ENCODE results near the gene CAMK2B. TPM values are rescaled to one million over a fixed set of nuclear protein-coding genes. Genes with fewer than 3 reads are reported as not detected.

CAMK2B gene
- total and polyA plus RNA-seq, 2 experiments from 2014 or later: not detected

DNA sequence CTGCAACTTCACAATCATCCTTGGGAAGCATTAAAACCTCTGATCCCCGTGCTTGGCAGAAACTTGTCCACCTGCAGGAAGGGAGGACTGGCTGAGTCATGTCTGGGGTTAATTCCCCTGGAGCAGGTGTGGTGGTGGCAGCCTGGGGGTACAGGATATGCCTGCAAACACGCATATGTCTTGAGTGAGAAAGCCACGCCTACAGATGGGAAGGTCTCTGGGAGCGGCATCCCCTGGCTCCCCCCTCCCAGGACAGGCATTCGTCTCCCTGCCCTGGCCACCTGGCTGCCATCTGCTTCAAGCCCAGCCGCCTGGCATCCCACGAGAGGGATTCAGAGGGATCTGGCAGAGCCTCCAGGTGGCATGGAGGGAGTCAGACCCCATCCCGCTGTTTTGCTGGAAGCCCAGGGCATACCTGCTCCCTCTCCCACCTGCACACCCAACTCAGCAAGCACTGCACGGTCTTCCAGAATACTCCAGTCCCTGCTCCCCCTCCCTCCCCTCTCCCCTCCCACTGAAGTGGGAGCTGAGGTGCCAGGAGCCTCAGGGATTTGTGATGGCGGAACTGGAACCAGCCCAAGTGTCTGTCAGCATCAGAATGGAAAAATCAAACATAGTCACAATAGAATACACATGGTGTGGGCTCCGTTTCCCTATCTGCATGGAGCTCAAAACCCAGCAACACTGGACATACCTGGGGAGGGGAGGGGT, 61.0 kb downstream of the CAMK2B start:
- no peak overlapping the region for H3K4me3 ChIP-seq
- H3F3A ChIP-seq (replicated peaks; ENCODE audit: low read depth): no peaks in the 10 kb centered on the region
- no peaks in the 10 kb centered on the region for H3K36me3 ChIP-seq (ENCODE audit: insufficient read depth)
- peak; percentile 17 for ATAC-seq
- H3K4me1 ChIP-seq (ENCODE audit: insufficient read depth): no peaks in the 10 kb centered on the region
- no peaks in the 10 kb centered on the region for H3K27me3 ChIP-seq (ENCODE audit: insufficient read depth)
- H3K9me3 Mint-ChIP-seq: no peaks in the 10 kb centered on the region
- H3K9me2 ChIP-seq (ENCODE audit: insufficient read depth): no peaks in the 10 kb centered on the region
- H3K79me2 ChIP-seq (replicated peaks; ENCODE audit: insufficient read depth): no peaks in the 10 kb centered on the region
- TF ChIP-seq, protein P1, sequence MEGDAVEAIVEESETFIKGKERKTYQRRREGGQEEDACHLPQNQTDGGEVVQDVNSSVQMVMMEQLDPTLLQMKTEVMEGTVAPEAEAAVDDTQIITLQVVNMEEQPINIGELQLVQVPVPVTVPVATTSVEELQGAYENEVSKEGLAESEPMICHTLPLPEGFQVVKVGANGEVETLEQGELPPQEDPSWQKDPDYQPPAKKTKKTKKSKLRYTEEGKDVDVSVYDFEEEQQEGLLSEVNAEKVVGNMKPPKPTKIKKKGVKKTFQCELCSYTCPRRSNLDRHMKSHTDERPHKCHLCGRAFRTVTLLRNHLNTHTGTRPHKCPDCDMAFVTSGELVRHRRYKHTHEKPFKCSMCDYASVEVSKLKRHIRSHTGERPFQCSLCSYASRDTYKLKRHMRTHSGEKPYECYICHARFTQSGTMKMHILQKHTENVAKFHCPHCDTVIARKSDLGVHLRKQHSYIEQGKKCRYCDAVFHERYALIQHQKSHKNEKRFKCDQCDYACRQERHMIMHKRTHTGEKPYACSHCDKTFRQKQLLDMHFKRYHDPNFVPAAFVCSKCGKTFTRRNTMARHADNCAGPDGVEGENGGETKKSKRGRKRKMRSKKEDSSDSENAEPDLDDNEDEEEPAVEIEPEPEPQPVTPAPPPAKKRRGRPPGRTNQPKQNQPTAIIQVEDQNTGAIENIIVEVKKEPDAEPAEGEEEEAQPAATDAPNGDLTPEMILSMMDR (conservative IDR thresholded peaks at IDR 0.05; ENCODE audit: low read depth in 2 of 2): no peak
- no peak for TF ChIP-seq NANOG (IDR thresholded peaks at IDR 0.05; ENCODE audit: borderline replicate concordance)
- TF ChIP-seq, protein P2, sequence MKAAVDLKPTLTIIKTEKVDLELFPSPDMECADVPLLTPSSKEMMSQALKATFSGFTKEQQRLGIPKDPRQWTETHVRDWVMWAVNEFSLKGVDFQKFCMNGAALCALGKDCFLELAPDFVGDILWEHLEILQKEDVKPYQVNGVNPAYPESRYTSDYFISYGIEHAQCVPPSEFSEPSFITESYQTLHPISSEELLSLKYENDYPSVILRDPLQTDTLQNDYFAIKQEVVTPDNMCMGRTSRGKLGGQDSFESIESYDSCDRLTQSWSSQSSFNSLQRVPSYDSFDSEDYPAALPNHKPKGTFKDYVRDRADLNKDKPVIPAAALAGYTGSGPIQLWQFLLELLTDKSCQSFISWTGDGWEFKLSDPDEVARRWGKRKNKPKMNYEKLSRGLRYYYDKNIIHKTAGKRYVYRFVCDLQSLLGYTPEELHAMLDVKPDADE (IDR thresholded peaks at IDR 0.05): no peak
- TF ChIP-seq, protein P3, sequence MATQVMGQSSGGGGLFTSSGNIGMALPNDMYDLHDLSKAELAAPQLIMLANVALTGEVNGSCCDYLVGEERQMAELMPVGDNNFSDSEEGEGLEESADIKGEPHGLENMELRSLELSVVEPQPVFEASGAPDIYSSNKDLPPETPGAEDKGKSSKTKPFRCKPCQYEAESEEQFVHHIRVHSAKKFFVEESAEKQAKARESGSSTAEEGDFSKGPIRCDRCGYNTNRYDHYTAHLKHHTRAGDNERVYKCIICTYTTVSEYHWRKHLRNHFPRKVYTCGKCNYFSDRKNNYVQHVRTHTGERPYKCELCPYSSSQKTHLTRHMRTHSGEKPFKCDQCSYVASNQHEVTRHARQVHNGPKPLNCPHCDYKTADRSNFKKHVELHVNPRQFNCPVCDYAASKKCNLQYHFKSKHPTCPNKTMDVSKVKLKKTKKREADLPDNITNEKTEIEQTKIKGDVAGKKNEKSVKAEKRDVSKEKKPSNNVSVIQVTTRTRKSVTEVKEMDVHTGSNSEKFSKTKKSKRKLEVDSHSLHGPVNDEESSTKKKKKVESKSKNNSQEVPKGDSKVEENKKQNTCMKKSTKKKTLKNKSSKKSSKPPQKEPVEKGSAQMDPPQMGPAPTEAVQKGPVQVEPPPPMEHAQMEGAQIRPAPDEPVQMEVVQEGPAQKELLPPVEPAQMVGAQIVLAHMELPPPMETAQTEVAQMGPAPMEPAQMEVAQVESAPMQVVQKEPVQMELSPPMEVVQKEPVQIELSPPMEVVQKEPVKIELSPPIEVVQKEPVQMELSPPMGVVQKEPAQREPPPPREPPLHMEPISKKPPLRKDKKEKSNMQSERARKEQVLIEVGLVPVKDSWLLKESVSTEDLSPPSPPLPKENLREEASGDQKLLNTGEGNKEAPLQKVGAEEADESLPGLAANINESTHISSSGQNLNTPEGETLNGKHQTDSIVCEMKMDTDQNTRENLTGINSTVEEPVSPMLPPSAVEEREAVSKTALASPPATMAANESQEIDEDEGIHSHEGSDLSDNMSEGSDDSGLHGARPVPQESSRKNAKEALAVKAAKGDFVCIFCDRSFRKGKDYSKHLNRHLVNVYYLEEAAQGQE (IDR thresholded peaks at IDR 0.05; ENCODE audit: unreplicated experiment): no peak
- TF ChIP-seq POLR2AphosphoS5 (IDR thresholded peaks at IDR 0.05; ENCODE audit: low read depth): no peak
- no peak overlapping the region for H3K4me2 ChIP-seq
- H2AFZ ChIP-seq: 0 out of 2 replicates have a peak overlapping the region, but pooled peaks have one; percentile 28
- DNase-seq (ENCODE audit: low spot score): peak; percentile 25
- no peaks in the 10 kb centered on the region; the same call in 2 of the 3 replicates for H3K36me3 Mint-ChIP-seq (ENCODE audit: low read depth)
- no peak overlapping the region for H3K4me3 Mint-ChIP-seq
- H3K27ac Mint-ChIP-seq: no peak overlapping the region
- no peaks in the 10 kb centered on the region; the same call in 1 of the 2 replicates for H4K20me1 ChIP-seq (replicated peaks; ENCODE audit: insufficient read depth)
- peaks cover 20% of the 10 kb centered on the region for H3K4me1 Mint-ChIP-seq
- H3K27me3 Mint-ChIP-seq (ENCODE audit: insufficient read depth, low read depth, poor library complexity): peaks cover 11% of the 10 kb centered on the region
- H3K27ac ChIP-seq (ENCODE audit: low read depth): no peak overlapping the region

DNA sequence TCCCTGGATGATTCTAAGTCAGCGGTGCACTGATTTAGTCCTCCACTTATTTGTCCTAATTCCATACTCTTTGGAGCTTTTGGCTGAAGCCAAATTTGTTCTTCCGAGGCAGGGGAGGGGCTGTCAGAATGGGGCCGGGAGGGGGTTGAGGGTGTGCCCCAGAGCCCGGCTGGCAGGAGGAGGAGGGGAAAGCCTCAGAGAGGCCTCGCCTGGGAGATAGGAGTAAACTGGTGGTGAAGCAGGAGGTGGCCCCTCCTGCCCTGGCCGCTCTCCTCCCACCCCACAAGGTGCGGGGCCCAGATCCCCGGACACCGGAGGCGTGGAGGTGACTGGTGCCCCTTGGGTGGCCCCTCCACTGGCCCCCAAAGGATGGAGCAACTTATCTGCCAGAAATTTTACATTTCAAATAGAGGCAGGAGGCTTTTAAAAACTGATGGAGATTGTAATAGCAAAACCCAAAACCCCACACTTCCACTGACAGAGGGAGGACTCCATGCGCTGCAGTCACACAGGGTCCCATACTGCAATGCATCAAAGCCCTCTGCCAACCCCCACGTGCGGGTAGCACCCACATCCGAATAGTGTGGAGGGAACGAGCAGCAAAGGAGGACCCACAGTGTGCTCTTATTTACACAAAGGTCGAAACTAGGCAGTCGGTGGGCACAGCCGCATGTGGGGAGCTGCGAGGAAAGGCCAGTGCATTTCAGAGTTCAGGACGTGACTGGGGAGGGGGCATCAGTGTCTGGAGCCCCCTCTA, 61.9 kb downstream of the CAMK2B start:
- Histone ChIP-seq H3K79me2 (replicated peaks; ENCODE audit: insufficient read depth) (no peaks in the 10 kb centered on the region), H3K27me3 (ENCODE audit: insufficient read depth) (no peaks in the 10 kb centered on the region), H3K4me3 (no peak overlapping the region), H3K4me1 (ENCODE audit: insufficient read depth) (no peaks in the 10 kb centered on the region), H3K36me3 (ENCODE audit: insufficient read depth) (no peaks in the 10 kb centered on the region), H3F3A (replicated peaks; ENCODE audit: low read depth) (no peaks in the 10 kb centered on the region), H3K4me2 (no peak overlapping the region), H4K20me1 (replicated peaks; ENCODE audit: insufficient read depth) (no peaks in the 10 kb centered on the region; the same call in 1 of the 2 replicates), H3K27ac (ENCODE audit: low read depth) (no peak overlapping the region), H3K9me2 (ENCODE audit: insufficient read depth) (no peaks in the 10 kb centered on the region), H2AFZ (0 out of 2 replicates have a peak overlapping the region, but pooled peaks have one; percentile 28)
- H3K4me3 Mint-ChIP-seq: no peak overlapping the region
- no peaks in the 10 kb centered on the region for H3K9me3 Mint-ChIP-seq
- ATAC-seq: no peak
- TF ChIP-seq, protein P3 (IDR thresholded peaks at IDR 0.05; ENCODE audit: unreplicated experiment): no peak
- TF ChIP-seq JUNB (IDR thresholded peaks at IDR 0.05; ENCODE audit: unreplicated experiment): no peak
- no peak for TF ChIP-seq EZH2 (IDR thresholded peaks at IDR 0.05; ENCODE audit: low read depth, unreplicated experiment)
- TF ChIP-seq CREB1 (CRISPR knock-in tag; IDR thresholded peaks at IDR 0.05; ENCODE audit: low read depth): no peak
- TF ChIP-seq, protein P2 (IDR thresholded peaks at IDR 0.05): no peak
- TF ChIP-seq ZNF331 (CRISPR knock-in tag; IDR thresholded peaks at IDR 0.05; ENCODE audit: low read depth): no peak
- TF ChIP-seq NANOG (IDR thresholded peaks at IDR 0.05; ENCODE audit: borderline replicate concordance): no peak
- no peak for TF ChIP-seq EZH2phosphoT487 (IDR thresholded peaks at IDR 0.05; ENCODE audit: unreplicated experiment)
- H3K27me3 Mint-ChIP-seq (ENCODE audit: insufficient read depth, low read depth, poor library complexity): peaks cover 11% of the 10 kb centered on the region
- H3K4me1 Mint-ChIP-seq: peaks cover 20% of the 10 kb centered on the region
- no peak overlapping the region for H3K27ac Mint-ChIP-seq
- no peak for DNase-seq (ENCODE audit: low spot score)
- H3K36me3 Mint-ChIP-seq (ENCODE audit: low read depth): no peaks in the 10 kb centered on the region; the same call in 2 of the 3 replicates

Data from GM23338 (cell line).